PFSK-1 (cell line): ENCODE results near the gene DNAJB2.

Source experiments
- FOXP2 ChIP-seq: optimal IDR thresholded peaks from 2 replicates; pipeline ENCODE3; 2011; ENCODE audit warnings: borderline replicate concordance, control low read depth, inconsistent platforms; ENCODE audit not compliant: insufficient read depth; ENCODE audit errors: extremely low read length, extremely low read depth
- POLR2AphosphoS5 ChIP-seq: IDR thresholded peaks from 2 replicates; pipeline ENCODE4 v1.6.1; 2012; ENCODE audit warnings: low read depth, mild to moderate bottlenecking, control low read depth, low read length, moderate library complexity
- SIN3A ChIP-seq: IDR thresholded peaks from 2 replicates; pipeline ENCODE4 v1.6.1; 2012; ENCODE audit warnings: mild to moderate bottlenecking, low read length, moderate library complexity, borderline replicate concordance; ENCODE audit not compliant: insufficient read depth
- TAF1 ChIP-seq: IDR thresholded peaks from 2 replicates; pipeline ENCODE4 v1.6.1; 2012; ENCODE audit warnings: low read length, control low read depth, borderline replicate concordance; ENCODE audit not compliant: insufficient read depth
- TF ChIP-seq, protein P1 (sequence below), 2 experiments: IDR thresholded peaks; 2 replicates each; pipeline versions ENCODE4 v1.6.1 to v1.8.0; 2011 to 2012; ENCODE audit warnings: low read depth in 2 of 2, low read length in 2 of 2, control low read depth in 1 of 2, inconsistent platforms in 1 of 2, mild to moderate bottlenecking in 1 of 2, moderate library complexity in 1 of 2; ENCODE audit not compliant: insufficient read depth in 1 of 2

DNAJB2 gene

DNA sequence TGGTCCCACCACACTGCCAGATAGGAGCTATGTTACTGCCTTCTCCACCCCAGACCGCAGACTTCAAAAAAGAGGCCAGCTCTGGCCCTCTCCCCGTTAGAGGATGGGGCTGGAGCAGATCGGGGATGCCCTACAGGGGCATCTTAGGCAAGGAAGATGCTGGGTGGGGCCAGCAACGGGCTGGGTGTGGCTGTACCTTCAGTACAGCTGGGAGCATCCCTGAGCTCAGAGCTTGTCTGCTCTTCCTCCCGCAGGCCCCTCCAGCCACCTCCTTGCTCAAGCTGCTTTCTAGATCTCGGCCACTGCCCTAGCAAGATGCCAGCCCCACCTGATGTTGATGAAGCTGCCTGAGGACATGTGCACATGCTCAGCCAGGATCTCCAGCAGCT lies 20.2 kb downstream of the DNAJB2 start:
- no peak for TF ChIP-seq FOXP2
- TF ChIP-seq, protein P1, sequence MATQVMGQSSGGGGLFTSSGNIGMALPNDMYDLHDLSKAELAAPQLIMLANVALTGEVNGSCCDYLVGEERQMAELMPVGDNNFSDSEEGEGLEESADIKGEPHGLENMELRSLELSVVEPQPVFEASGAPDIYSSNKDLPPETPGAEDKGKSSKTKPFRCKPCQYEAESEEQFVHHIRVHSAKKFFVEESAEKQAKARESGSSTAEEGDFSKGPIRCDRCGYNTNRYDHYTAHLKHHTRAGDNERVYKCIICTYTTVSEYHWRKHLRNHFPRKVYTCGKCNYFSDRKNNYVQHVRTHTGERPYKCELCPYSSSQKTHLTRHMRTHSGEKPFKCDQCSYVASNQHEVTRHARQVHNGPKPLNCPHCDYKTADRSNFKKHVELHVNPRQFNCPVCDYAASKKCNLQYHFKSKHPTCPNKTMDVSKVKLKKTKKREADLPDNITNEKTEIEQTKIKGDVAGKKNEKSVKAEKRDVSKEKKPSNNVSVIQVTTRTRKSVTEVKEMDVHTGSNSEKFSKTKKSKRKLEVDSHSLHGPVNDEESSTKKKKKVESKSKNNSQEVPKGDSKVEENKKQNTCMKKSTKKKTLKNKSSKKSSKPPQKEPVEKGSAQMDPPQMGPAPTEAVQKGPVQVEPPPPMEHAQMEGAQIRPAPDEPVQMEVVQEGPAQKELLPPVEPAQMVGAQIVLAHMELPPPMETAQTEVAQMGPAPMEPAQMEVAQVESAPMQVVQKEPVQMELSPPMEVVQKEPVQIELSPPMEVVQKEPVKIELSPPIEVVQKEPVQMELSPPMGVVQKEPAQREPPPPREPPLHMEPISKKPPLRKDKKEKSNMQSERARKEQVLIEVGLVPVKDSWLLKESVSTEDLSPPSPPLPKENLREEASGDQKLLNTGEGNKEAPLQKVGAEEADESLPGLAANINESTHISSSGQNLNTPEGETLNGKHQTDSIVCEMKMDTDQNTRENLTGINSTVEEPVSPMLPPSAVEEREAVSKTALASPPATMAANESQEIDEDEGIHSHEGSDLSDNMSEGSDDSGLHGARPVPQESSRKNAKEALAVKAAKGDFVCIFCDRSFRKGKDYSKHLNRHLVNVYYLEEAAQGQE (IDR thresholded peaks at IDR 0.05; ENCODE audit: insufficient read depth in 1 of 2, low read depth in 2 of 2, low read length in 2 of 2): no peak
- no peak for TF ChIP-seq SIN3A
- TF ChIP-seq POLR2AphosphoS5: no peak
- TF ChIP-seq TAF1: no peak

GRCh38 chr2:219300022-219300421 lies 20.9 kb downstream of the DNAJB2 start:
- no peak for TF ChIP-seq FOXP2
- TF ChIP-seq TAF1: no peak
- TF ChIP-seq SIN3A: no peak
- TF ChIP-seq, protein P1 (IDR thresholded peaks at IDR 0.05; ENCODE audit: insufficient read depth in 1 of 2, low read depth in 2 of 2, low read length in 2 of 2): no peak
- no peak for TF ChIP-seq POLR2AphosphoS5

DNA sequence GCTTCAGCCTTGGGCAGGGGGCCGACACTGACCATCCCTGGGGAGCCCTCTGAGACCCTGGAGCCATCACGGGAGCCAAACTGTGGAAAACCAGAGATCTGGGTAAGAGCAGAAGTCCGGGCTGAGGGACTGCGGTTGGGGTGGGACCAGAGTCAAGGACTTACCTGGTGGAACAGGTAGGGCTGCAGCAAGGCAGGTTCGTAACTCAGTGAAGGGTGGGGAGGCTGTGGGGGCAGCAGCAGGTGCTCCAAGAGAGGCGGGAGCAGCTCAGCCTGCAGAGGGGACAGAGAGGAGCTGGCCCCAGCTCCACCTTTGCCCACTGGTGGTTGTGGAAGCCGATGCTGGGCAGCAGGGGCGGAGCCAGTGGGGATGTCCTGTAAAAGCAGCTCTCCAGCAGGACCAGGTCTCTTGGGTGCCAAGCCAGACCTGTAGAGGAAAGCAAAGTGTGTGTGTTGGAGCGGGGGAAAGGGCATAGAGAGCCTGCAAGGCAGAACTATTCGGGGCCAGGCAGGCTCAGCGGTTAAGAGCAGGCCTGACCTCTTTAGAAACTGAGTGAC lies 23.3 kb downstream of the DNAJB2 start:
- TF ChIP-seq TAF1 (no peak), FOXP2 (no peak), POLR2AphosphoS5 (no peak), SIN3A (no peak)
- TF ChIP-seq, protein P1 (IDR thresholded peaks at IDR 0.05; ENCODE audit: insufficient read depth in 1 of 2, low read depth in 2 of 2, low read length in 2 of 2): no peak

- TF ChIP-seq TAF1 (no peak), FOXP2 (no peak), SIN3A (no peak), POLR2AphosphoS5 (no peak)
- TF ChIP-seq, protein P1 (IDR thresholded peaks at IDR 0.05; ENCODE audit: insufficient read depth in 1 of 2, low read depth in 2 of 2, low read length in 2 of 2): no peak
Observed at GRCh38 chr2:219304223-219304622, 25.1 kb downstream of the DNAJB2 start.

- TF ChIP-seq SIN3A: no peak
- no peak for TF ChIP-seq TAF1
- TF ChIP-seq POLR2AphosphoS5: no peak
- no peak for TF ChIP-seq FOXP2
- TF ChIP-seq, protein P1 (IDR thresholded peaks at IDR 0.05; ENCODE audit: insufficient read depth in 1 of 2, low read depth in 2 of 2, low read length in 2 of 2): no peak
Observed at GRCh38 chr2:219306047-219306446, 26.9 kb downstream of the DNAJB2 start.
